Measurements from ENCODE around the gene MGAT1. TPM values are rescaled to one million over a fixed set of nuclear protein-coding genes. Genes with fewer than 3 reads are reported as not detected.
"Not testable (repeated sequence)": the region's sequence is repeated elsewhere in the genome, so short reads cannot be mapped to it uniquely, and the experiment has no call there.

The MGAT1 gene
- total RNA-seq, 4 donors from 2014 or later, result 67.6 to 136 (median 99.5) TPM

DNA sequence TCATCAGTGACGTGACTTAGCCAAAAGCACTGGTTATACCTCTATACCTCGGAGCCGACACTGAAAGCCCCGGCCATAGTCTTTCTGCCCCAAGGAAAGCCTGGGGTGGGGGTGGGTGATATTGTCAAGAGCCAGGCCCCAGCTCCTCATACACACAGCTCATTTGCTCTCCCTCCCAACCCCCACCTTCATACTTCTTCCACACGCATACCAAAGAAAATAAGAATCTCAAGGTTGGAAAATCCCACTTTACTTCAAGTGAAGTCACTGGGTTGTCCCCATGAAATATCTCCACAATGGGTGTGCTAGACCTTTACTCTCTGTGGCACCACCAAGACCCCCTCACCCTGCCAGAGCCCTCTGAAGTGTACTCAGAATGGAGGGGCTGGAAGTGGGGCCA is 27.1 kb upstream of the MGAT1 start:
- Histone ChIP-seq H3K9me3 (no peaks in the 10 kb centered on the region), H3K27ac (peak overlapping the region; percentile 94 to 97), H3K4me3 (peak overlapping the region in 1 of 2 donors; percentile 75), H3K4me1 (peaks cover 0 to 14% of the 10 kb centered on the region in 2 donors), H3K27me3 (no peaks in the 10 kb centered on the region), H3K36me3 (no peaks in the 10 kb centered on the region)
- intact Hi-C loops (cut with DNase I; ENCODE audit: low total_unique reads), result no loop called here
- no peak for DNase-seq
- TF ChIP-seq, protein P1, sequence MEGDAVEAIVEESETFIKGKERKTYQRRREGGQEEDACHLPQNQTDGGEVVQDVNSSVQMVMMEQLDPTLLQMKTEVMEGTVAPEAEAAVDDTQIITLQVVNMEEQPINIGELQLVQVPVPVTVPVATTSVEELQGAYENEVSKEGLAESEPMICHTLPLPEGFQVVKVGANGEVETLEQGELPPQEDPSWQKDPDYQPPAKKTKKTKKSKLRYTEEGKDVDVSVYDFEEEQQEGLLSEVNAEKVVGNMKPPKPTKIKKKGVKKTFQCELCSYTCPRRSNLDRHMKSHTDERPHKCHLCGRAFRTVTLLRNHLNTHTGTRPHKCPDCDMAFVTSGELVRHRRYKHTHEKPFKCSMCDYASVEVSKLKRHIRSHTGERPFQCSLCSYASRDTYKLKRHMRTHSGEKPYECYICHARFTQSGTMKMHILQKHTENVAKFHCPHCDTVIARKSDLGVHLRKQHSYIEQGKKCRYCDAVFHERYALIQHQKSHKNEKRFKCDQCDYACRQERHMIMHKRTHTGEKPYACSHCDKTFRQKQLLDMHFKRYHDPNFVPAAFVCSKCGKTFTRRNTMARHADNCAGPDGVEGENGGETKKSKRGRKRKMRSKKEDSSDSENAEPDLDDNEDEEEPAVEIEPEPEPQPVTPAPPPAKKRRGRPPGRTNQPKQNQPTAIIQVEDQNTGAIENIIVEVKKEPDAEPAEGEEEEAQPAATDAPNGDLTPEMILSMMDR (IDR thresholded peaks at IDR 0.05), result no peak
- TF ChIP-seq POLR2A (IDR thresholded peaks at IDR 0.05), result no peak

DNA sequence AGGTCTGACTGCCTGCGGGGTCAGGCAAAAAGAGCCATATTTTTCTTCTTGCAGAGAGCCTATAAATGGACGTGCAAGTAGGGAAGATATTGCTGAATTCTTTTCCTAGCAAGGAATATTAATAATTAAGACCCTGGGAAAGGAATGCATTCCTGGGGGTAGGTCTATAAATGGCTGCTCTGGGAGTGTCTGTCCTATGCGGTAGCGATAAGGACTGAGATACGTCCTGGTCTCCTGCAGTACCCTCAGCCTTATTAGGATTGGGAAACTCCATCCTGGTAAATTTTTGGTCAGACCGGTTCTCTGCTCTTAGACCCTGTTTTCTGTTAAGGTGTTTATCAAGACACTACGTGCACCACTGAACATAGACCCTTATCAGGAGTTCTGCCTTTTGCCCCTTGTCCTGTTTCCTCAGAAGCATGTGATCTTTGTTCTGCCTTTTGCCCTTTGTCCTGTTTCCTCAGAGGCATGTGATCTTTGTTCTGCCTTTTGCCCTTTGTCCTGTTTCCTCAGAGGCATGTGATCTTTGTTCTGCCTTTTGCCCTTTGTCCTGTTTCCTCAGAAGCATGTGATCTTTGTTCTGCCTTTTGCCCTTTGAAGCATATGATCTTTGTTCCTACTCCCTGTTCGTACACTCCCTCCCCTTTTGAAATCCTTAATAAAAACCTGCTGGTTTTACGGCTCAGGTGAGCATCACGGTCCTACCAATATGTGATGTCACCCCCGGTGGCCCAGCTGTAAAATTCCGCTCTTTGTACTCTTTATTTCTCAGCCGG is 26.3 kb upstream of the MGAT1 start:
- DNase-seq; H3K27me3 ChIP-seq; intact Hi-C loops (cut with DNase I; ENCODE audit: low total_unique reads); H3K4me3 ChIP-seq; H3K36me3 ChIP-seq; H3K9me3 ChIP-seq: not testable (repeated sequence)
- Histone ChIP-seq H3K27ac (peak overlapping the region in 1 of 2 donors; percentile 97), H3K4me1 (peaks cover 0 to 14% of the 10 kb centered on the region in 2 donors)

DNA sequence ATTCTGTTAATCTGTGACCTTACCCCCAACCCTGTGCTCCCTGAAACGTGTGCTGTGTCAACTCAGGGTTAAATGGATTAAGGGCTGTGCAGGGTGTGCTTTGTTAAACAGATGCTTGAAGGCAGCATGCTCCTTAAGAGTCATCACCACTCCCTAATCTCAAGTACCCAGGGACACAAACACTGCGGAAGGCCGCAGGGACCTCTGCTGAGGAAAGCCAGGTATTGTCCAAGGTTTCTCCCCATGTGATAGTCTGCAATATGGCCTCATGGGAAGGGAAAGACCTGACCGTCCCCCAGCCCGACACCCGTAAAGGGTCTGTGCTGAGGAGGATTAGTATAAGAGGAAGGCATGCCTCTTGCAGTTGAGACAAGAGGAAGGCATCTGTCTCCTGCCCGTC is 24.8 kb upstream of the MGAT1 start:
- H3K27me3 ChIP-seq; H3K36me3 ChIP-seq; H3K4me3 ChIP-seq; DNase-seq; H3K9me3 ChIP-seq; H3K27ac ChIP-seq; intact Hi-C loops (cut with DNase I; ENCODE audit: low total_unique reads): not testable (repeated sequence)
- H3K4me1 ChIP-seq, result peaks cover 0 to 14% of the 10 kb centered on the region in 2 donors

DNA sequence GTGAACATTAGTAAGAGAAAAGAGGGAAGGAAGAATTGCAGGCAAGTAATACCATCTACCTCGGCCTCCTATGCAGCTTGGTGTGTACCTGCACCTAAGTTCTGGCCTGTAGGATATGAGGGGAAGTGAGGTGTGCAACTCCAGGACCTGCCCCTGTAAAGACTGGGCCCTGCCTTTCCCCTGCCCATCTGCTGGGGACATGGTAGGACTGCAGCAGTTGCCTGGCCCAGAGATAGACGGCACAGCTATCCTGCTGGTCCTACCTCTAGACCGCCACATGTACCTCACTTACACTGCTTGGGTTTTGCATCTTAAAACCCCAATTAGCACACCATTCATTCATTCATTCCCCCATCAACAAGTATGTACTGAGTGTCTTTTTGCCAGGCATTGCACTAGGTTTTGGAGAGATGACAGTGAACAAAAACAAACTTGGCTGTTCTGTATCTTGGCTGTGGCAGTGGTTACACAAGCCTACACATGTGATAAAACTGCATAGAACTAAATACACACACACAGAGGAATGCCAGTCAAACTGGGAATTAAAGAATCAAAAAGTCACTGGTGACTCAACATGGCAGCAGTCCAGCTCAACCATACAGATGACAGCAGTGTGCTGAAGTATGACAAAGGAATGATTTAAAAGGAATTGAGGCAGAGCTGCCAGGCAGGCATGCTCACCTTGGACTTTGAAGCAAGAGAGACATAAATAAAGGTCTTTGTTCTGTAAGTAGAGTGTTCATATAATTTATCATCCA is 23.3 kb upstream of the MGAT1 start:
- Histone ChIP-seq H3K27ac (peak overlapping the region; percentile 72 to 86), H3K36me3 (no peaks in the 10 kb centered on the region), H3K4me3 (no peak overlapping the region), H3K4me1 (peaks cover 0 to 14% of the 10 kb centered on the region in 2 donors), H3K27me3 (no peaks in the 10 kb centered on the region), H3K9me3 (no peaks in the 10 kb centered on the region)
- DNase-seq, result no peak
- TF ChIP-seq, protein P1 (IDR thresholded peaks at IDR 0.05), result no peak
- no peak for TF ChIP-seq POLR2A (IDR thresholded peaks at IDR 0.05)
- intact Hi-C loops (cut with DNase I; ENCODE audit: low total_unique reads), result no loop called here

DNA sequence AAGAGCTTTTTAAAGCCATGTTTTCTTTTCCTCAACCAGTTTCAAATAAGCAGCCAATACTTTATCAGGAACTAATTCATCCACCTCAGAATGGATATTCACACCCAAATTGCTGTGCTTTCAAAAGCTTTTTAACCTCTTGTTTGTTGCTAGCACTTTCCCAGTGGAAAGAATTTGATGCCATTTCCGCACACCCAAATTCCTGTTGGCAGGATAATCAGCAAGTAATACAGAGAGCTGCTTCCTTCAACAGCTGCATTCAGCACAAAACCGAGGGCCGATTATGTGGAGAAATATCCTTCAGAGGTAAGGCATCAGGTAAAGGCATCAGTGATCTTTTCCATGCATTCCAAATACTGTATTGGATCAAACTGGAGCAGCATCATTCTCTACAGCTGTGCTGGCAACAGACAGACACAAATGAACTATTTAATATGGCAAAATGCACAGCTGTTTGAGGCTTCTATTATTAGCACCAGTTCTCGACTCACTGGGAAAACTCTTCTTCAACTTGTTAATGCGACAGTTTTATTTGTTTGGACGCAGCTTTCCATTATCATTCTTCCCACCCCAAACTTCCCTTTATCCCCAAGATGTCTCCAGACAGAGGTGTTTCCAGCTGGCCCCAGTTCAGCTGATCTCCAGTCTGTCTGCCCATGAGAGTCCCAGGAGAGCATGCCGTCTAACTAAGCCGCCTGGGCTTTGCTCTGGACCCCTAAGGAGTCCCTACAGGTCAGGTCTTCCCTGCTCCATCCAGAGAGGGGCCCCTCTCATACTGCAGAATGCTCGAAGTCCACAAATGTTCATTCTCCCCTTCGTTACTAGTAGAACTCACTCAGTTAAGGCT is 22.2 kb upstream of the MGAT1 start:
- intact Hi-C loops (cut with DNase I; ENCODE audit: low total_unique reads), result no loop called here
- no peak overlapping the region for H3K4me3 ChIP-seq
- H3K4me1 ChIP-seq, result peaks cover 0 to 10% of the 10 kb centered on the region in 2 donors
- peak; percentile 59 to 71 for DNase-seq
- no peaks in the 10 kb centered on the region for H3K36me3 ChIP-seq
- peak overlapping the region; percentile 72 to 86 for H3K27ac ChIP-seq
- H3K27me3 ChIP-seq, result no peaks in the 10 kb centered on the region
- no peaks in the 10 kb centered on the region for H3K9me3 ChIP-seq
- TF ChIP-seq POLR2A (IDR thresholded peaks at IDR 0.05), result no peak
- TF ChIP-seq, protein P1 (IDR thresholded peaks at IDR 0.05), result no peak

Measured in uterus (tissue), 4 donors.